OCI-LY3 (cell line): ENCODE measurements around the gene GPR137C.

Source experiments
- H2AFZ ChIP-seq: fragments of 200-600, 300-600 bp; shearing (Covaris generic); 2 replicates; pipeline ENCODE4 v1.6.0; 2014; ENCODE audit warnings: antibody characterized with exemption, low read depth, low read length
- H3K27ac ChIP-seq: fragments of 200-600, 300-600 bp; sonication (generic); 2 replicates; pipeline ENCODE4 v1.5.1; 2014; ENCODE audit warnings: mild to moderate bottlenecking, low read length, moderate library complexity, mixed read lengths
- H3K27me3 ChIP-seq: fragments of 200-600, 300-600 bp; sonication (generic); 2 replicates; pipeline ENCODE4 v1.6.1; 2014; ENCODE audit warnings: low read depth, low read length, mixed read lengths
- H3K36me3 ChIP-seq: fragments of 200-600, 300-600 bp; sonication (generic); replicated peaks from 2 replicates; pipeline ENCODE3; 2014; ENCODE audit warnings: low read depth, low read length, mixed read lengths
- H3K4me1 ChIP-seq: fragments of 300-600, 200-600 bp; sonication (generic); 2 replicates; pipeline ENCODE4 v1.6.1; 2014; ENCODE audit warnings: low read length, mixed read lengths
- H3K4me2 ChIP-seq: fragments of 200-600, 300-600 bp; sonication (generic); 2 replicates; pipeline ENCODE4 v1.6.1; 2014; ENCODE audit warnings: low read length, mixed read lengths
- H3K4me3 ChIP-seq: fragments of 300-600, 200-600 bp; sonication (generic); 2 replicates; pipeline ENCODE4 v1.5.1; 2014; ENCODE audit warnings: antibody characterized with exemption, mild to moderate bottlenecking, low read length, moderate library complexity
- H3K79me2 ChIP-seq: fragments of 300-600, 200-600 bp; shearing (Covaris generic); 2 replicates; pipeline ENCODE4 v1.6.1; 2014; ENCODE audit warnings: mild to moderate bottlenecking, low read length, mixed read lengths
- H3K9ac ChIP-seq: fragments of 300-600, 200-600 bp; shearing (Covaris generic); 2 replicates; pipeline ENCODE4 v1.6.0; 2014; ENCODE audit warnings: mild to moderate bottlenecking, low read length, moderate library complexity
- H3K9me3 ChIP-seq: fragments of 200-600, 300-600 bp; shearing (Covaris generic); 2 replicates; pipeline ENCODE4 v1.6.1; 2014; ENCODE audit warnings: low read length, mixed read lengths; ENCODE audit not compliant: insufficient read depth
- H4K20me1 ChIP-seq: fragments of 200-600, 300-600 bp; sonication (generic); 2 replicates; pipeline ENCODE4 v1.6.1; 2016; ENCODE audit warnings: low read length, mixed read lengths; ENCODE audit not compliant: insufficient read depth
- EZH2phosphoT487 ChIP-seq: fragments of 200-600 bp; shearing (Covaris generic); IDR thresholded peaks from 2 replicates; pipeline ENCODE4 v1.6.1; 2018; ENCODE audit warnings: antibody characterized with exemption, mixed run types, low read depth
- TF ChIP-seq, protein P1 (sequence below): fragments of 200-600, 300-600 bp; sonication (generic); IDR thresholded peaks from 2 replicates; pipeline ENCODE4 v1.5.1; 2014; ENCODE audit warnings: antibody characterized with exemption, low read length, low read depth

The GPR137C gene

DNA sequence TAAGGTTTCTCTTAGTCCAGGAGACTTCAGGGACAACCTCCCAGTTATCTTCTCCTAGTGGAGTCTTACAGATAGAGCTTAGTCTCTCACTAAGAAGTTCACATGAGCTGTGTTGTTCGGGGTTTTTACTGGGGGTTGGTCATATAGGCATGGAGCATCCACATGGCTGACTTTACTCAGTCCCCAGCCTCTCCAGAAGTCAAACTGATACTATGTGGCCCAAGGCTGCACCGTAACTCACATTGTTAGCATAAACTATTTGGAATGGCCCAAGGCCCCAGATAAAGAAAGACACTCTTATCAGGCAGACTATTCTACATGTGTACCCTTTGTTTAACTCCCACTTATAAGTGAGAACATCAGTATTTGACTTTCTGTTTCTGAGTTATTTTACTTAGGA, 23.2 kb downstream of the GPR137C start:
- no peak for TF ChIP-seq EZH2phosphoT487
- TF ChIP-seq, protein P1, sequence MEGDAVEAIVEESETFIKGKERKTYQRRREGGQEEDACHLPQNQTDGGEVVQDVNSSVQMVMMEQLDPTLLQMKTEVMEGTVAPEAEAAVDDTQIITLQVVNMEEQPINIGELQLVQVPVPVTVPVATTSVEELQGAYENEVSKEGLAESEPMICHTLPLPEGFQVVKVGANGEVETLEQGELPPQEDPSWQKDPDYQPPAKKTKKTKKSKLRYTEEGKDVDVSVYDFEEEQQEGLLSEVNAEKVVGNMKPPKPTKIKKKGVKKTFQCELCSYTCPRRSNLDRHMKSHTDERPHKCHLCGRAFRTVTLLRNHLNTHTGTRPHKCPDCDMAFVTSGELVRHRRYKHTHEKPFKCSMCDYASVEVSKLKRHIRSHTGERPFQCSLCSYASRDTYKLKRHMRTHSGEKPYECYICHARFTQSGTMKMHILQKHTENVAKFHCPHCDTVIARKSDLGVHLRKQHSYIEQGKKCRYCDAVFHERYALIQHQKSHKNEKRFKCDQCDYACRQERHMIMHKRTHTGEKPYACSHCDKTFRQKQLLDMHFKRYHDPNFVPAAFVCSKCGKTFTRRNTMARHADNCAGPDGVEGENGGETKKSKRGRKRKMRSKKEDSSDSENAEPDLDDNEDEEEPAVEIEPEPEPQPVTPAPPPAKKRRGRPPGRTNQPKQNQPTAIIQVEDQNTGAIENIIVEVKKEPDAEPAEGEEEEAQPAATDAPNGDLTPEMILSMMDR = no peak
- no peaks in the 10 kb centered on the region for H3K9me3 ChIP-seq
- no peaks in the 10 kb centered on the region for H3K27me3 ChIP-seq
- no peaks in the 10 kb centered on the region for H3K4me1 ChIP-seq
- H3K9ac ChIP-seq = no peak overlapping the region
- no peak overlapping the region for H2AFZ ChIP-seq
- no peaks in the 10 kb centered on the region for H3K36me3 ChIP-seq
- H3K79me2 ChIP-seq = no peaks in the 10 kb centered on the region
- H3K4me3 ChIP-seq = no peak overlapping the region
- no peak overlapping the region for H3K4me2 ChIP-seq
- no peak overlapping the region for H3K27ac ChIP-seq
- H4K20me1 ChIP-seq = no peaks in the 10 kb centered on the region

DNA sequence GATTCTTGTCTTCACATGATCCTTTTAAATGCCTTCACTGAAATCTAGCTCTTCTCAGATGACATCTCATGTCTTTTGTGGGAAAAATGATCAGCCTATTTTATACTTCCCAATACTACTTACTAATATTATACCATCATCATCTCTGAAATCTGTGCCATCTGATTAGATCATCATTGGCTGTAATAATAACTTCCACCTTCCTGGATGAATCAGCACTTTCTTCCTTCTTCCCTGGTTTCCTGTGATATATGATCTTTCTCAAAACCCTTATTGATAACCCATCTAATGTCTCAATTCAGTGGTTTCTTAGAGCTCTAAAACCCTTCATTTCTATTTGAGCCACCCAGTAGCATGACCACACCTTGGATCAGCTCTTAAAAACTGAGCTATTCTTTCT, 30.9 kb downstream of the GPR137C start:
- Histone ChIP-seq H3K4me3 (no peak overlapping the region), H3K9me3 (no peaks in the 10 kb centered on the region), H3K4me2 (no peak overlapping the region), H3K9ac (no peak overlapping the region), H4K20me1 (no peaks in the 10 kb centered on the region), H3K36me3 (no peaks in the 10 kb centered on the region), H3K4me1 (no peaks in the 10 kb centered on the region), H2AFZ (no peak overlapping the region), H3K27ac (no peak overlapping the region), H3K79me2 (no peaks in the 10 kb centered on the region), H3K27me3 (no peaks in the 10 kb centered on the region)
- TF ChIP-seq, protein P1 = no peak
- TF ChIP-seq EZH2phosphoT487 = no peak

DNA sequence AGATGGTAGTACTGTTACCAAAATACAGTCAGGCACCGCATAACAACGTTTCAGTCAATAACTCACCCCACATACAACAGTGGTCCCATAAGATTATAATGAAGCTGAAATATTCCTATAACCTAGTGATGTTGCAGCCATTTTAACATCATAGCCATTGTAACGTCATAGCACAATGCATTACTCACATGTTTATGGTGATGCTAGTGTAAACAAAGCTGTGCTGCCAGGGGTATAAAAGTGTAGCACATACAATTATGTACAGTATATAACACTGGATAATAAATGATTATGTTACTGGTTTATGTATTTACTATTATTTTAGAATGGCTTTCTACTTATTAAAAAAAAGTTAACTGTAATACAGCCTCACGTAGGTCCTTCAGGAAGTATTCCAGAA, 37.0 kb downstream of the GPR137C start:
- Histone ChIP-seq H3K27me3 (no peaks in the 10 kb centered on the region), H3K4me1 (no peaks in the 10 kb centered on the region), H3K9me3 (no peaks in the 10 kb centered on the region), H3K9ac (no peak overlapping the region), H2AFZ (no peak overlapping the region), H3K4me3 (no peak overlapping the region), H3K4me2 (no peak overlapping the region), H3K79me2 (no peaks in the 10 kb centered on the region), H3K36me3 (no peaks in the 10 kb centered on the region), H3K27ac (no peak overlapping the region), H4K20me1 (no peaks in the 10 kb centered on the region)
- no peak for TF ChIP-seq EZH2phosphoT487
- TF ChIP-seq, protein P1 = no peak

DNA sequence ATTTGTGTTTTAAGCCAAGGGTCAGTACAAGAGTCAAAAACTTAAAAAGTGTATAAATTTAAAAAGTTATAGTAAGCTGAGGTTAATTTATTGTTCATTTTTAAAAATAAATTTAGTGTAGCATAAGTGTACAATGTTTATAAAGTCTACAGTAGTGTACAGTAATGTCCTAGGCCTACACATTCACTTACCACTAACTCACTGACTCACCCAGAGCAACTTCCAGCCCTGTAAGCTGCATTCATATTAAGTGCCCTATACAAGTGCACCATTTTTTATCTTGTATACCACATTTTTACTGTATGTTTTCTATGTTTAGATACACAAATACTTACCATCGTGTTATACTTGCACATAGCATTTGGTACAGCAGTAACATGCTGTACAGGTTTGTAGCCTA, 37.7 kb downstream of the GPR137C start:
- no peak overlapping the region for H3K27ac ChIP-seq
- H3K4me2 ChIP-seq = no peak overlapping the region
- no peaks in the 10 kb centered on the region for H3K9me3 ChIP-seq
- TF ChIP-seq, protein P1 = no peak
- TF ChIP-seq EZH2phosphoT487 = no peak
- H3K4me3 ChIP-seq = no peak overlapping the region
- no peaks in the 10 kb centered on the region for H4K20me1 ChIP-seq
- no peaks in the 10 kb centered on the region for H3K79me2 ChIP-seq
- H3K4me1 ChIP-seq = no peaks in the 10 kb centered on the region
- H2AFZ ChIP-seq = no peak overlapping the region
- H3K27me3 ChIP-seq = no peaks in the 10 kb centered on the region
- H3K36me3 ChIP-seq = no peaks in the 10 kb centered on the region
- no peak overlapping the region for H3K9ac ChIP-seq
